GM21423 (cell line): Measurements from ENCODE around the gene YWHAE.

ENCODE experiments used
- ATAC-seq: cut with Tn5 transposase; IDR thresholded peaks from one replicate; pipeline ENCODE4 v1.9.1; 2021; ENCODE audit warnings: mild to moderate bottlenecking, moderate library complexity; ENCODE audit not compliant: unreplicated experiment

YWHAE gene

DNA sequence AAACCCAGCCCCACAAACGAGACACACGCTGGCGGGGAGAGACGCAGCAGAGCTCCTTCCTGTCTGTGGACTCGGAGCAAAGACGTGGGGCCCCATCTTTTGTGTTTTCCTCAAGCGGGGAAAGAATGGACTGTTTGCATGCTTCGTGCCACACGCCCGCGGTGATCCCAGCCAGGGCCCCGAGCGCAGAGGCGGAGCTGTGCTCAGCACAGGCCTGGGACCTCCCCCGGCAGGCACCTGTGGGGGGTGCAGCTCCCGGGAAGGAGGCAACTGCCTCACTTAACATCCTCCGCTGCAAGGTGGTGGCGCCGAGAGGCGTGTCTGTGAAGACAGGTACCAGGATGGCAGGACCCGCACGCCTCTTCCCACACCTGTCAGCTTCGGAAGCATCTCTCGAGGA is 101.4 kb downstream of the YWHAE start:
- no peak for ATAC-seq
